Liver (tissue), 9 donors: Measurements from ENCODE around the gene SSC4D. TPM values are rescaled to one million over a fixed set of nuclear protein-coding genes. Genes with fewer than 3 reads are reported as not detected.

Experiments
- DNase-seq: peaks from one replicate; pipeline ENCODE4 v3.0.0-alpha.2; 2017; ENCODE audit warnings: low spot score
- H3K27ac ChIP-seq, 2 donors: one replicate each; pipeline ENCODE4 v1.7.0; 2013; ENCODE audit warnings: inconsistent platforms in 2 of 2, low read length in 2 of 2, control low read depth in 1 of 2, low read depth in 1 of 2, mild to moderate bottlenecking in 1 of 2
- H3K27me3 ChIP-seq, 4 donors: one replicate each; pipeline versions ENCODE4 v1.6.1 to v1.7.0; 2013; ENCODE audit warnings: low read length in 3 of 4, inconsistent platforms in 1 of 4, mild to moderate bottlenecking in 1 of 4, moderate library complexity in 1 of 4; ENCODE audit not compliant: control insufficient read depth in 4 of 4, insufficient read depth in 4 of 4
- H3K36me3 ChIP-seq, 4 donors: one replicate each; pipeline versions ENCODE4 v1.6.1 to v1.7.0; 2013; ENCODE audit warnings: low read length in 3 of 4, mild to moderate bottlenecking in 3 of 4, low read depth in 1 of 4, moderate library complexity in 1 of 4; ENCODE audit not compliant: control insufficient read depth in 4 of 4, insufficient read depth in 3 of 4
- H3K4me1 ChIP-seq, 4 donors: one replicate each; pipeline versions ENCODE4 v1.6.1 to v1.7.0; 2013; ENCODE audit warnings: low read length in 3 of 4, mild to moderate bottlenecking in 3 of 4, moderate library complexity in 1 of 4; ENCODE audit not compliant: control insufficient read depth in 4 of 4, insufficient read depth in 4 of 4
- H3K4me3 ChIP-seq, 3 donors: one replicate each; pipeline versions ENCODE4 v1.6.1 to v1.7.0; 2013; ENCODE audit warnings: low read length in 3 of 3, control low read depth in 1 of 3, low read depth in 1 of 3, mild to moderate bottlenecking in 1 of 3
- H3K9ac ChIP-seq, 2 donors: one replicate each; pipeline ENCODE4 v1.7.0; 2013; ENCODE audit warnings: low read length in 2 of 2, mild to moderate bottlenecking in 2 of 2, moderate library complexity in 2 of 2, control low read depth in 1 of 2, low read depth in 1 of 2
- H3K9me3 ChIP-seq, 4 donors: one replicate each; pipeline versions ENCODE4 v1.6.1 to v1.7.0; 2013; ENCODE audit warnings: low read length in 3 of 4; ENCODE audit not compliant: control insufficient read depth in 4 of 4
- ATF3 ChIP-seq: IDR thresholded peaks from 2 replicates; pipeline ENCODE4 v1.6.1; 2016; ENCODE audit warnings: antibody characterized with exemption
- CTCF ChIP-seq: fragments of 150-350 bp; IDR thresholded peaks from 2 replicates; pipeline ENCODE4 v1.5.1; 2017; ENCODE audit warnings: improper control_type of control experiment, low read depth, low read length; ENCODE audit not compliant: missing input control
- EGR1 ChIP-seq, 2 donors: IDR thresholded peaks; 2 replicates each; pipeline ENCODE4 v1.6.1; 2016 to 2018; ENCODE audit warnings: antibody characterized with exemption in 2 of 2, low read depth in 2 of 2
- FOXA1 ChIP-seq: IDR thresholded peaks from 2 replicates; pipeline ENCODE4 v1.6.1; 2016; ENCODE audit warnings: antibody characterized with exemption
- FOXA2 ChIP-seq: IDR thresholded peaks from 2 replicates; pipeline ENCODE4 v1.6.1; 2016; ENCODE audit warnings: antibody characterized with exemption
- GABPA ChIP-seq, 2 donors: IDR thresholded peaks in 1 of 2; conservative IDR thresholded peaks in 1 of 2; 2 replicates each; pipeline ENCODE4 v1.6.1; 2016; ENCODE audit warnings: antibody characterized with exemption in 2 of 2, mild to moderate bottlenecking in 1 of 2, moderate library complexity in 1 of 2
- HNF4A ChIP-seq, 2 donors: conservative IDR thresholded peaks; 2 replicates each; pipeline ENCODE4 v1.6.1; 2016; ENCODE audit warnings: antibody characterized with exemption in 2 of 2, mild to moderate bottlenecking in 2 of 2
- HNF4G ChIP-seq: IDR thresholded peaks from 2 replicates; pipeline ENCODE4 v1.6.1; 2016; ENCODE audit warnings: antibody characterized with exemption
- JUND ChIP-seq, 2 donors: IDR thresholded peaks; 2 replicates each; pipeline ENCODE4 v1.6.1; 2016; ENCODE audit warnings: antibody characterized with exemption in 2 of 2
- NR2F2 ChIP-seq: IDR thresholded peaks from 2 replicates; pipeline ENCODE4 v1.6.1; 2016; ENCODE audit warnings: antibody characterized with exemption
- RAD21 ChIP-seq, 2 donors: IDR thresholded peaks; 2 replicates each; pipeline ENCODE4 v1.6.1; 2016; ENCODE audit warnings: antibody characterized with exemption in 2 of 2, mild to moderate bottlenecking in 2 of 2
- REST ChIP-seq: IDR thresholded peaks from 2 replicates; pipeline ENCODE4 v1.6.1; 2016; ENCODE audit warnings: antibody characterized with exemption, mild to moderate bottlenecking
- RXRA ChIP-seq, 2 donors: IDR thresholded peaks; 2 replicates each; pipeline ENCODE4 v1.6.1; 2017 to 2018; ENCODE audit warnings: antibody characterized with exemption in 2 of 2, mild to moderate bottlenecking in 1 of 2
- SP1 ChIP-seq: IDR thresholded peaks from 2 replicates; pipeline ENCODE4 v1.6.1; 2018; ENCODE audit warnings: antibody characterized with exemption, mild to moderate bottlenecking
- TAF1 ChIP-seq: conservative IDR thresholded peaks from 2 replicates; pipeline ENCODE4 v1.6.1; 2016; ENCODE audit warnings: antibody characterized with exemption, mild to moderate bottlenecking
- YY1 ChIP-seq: IDR thresholded peaks from 2 replicates; pipeline ENCODE4 v1.6.1; 2016; ENCODE audit warnings: antibody characterized with exemption, mild to moderate bottlenecking
- ZBTB33 ChIP-seq: IDR thresholded peaks from 2 replicates; pipeline ENCODE4 v1.6.1; 2016; ENCODE audit warnings: antibody characterized with exemption
- WGBS: extraction: QIAGEN DNeasy Blood & Tissue Kit; methylation state at CpG from one replicate; pipeline ENCODE4 v1.1.7; 2013; 5-methylcytosine and 5-hydroxymethylcytosine counted together
- polyA plus RNA-seq, 2 donors: library from polyadenylated mRNA; stranded (reverse) in 1 of 2; unstranded in 1 of 2; fragments of 200-250 nt in 1 of 2; fragments of >200 nt in 1 of 2; fragmentation: Nextera tagmentation in 1 of 2; extraction: Ambion mirVana in 1 of 2; gene quantifications; one replicate each; pipeline versions ENCODE4 v1.2.1 to v1.2.3, GENCODE V29; 2013 to 2015
- total RNA-seq, 2 donors: library from RNA; depleted of rRNA; stranded (reverse); fragments of >200 nt; gene quantifications; one replicate each; pipeline ENCODE4 v1.2.3, GENCODE V29; 2014
- TF ChIP-seq, protein P1 (sequence below): IDR thresholded peaks from 2 replicates; pipeline ENCODE4 v1.6.1; 2016; ENCODE audit warnings: antibody characterized with exemption
- donor health status: healthy.
- donor health status: healthy.
- donor health status: healthy.
- donor health status: healthy.
- donor health status: healthy.

SSC4D gene
- total and polyA plus RNA-seq, 4 donors = 1.2 to 2.3 (median 1.5) TPM

DNA sequence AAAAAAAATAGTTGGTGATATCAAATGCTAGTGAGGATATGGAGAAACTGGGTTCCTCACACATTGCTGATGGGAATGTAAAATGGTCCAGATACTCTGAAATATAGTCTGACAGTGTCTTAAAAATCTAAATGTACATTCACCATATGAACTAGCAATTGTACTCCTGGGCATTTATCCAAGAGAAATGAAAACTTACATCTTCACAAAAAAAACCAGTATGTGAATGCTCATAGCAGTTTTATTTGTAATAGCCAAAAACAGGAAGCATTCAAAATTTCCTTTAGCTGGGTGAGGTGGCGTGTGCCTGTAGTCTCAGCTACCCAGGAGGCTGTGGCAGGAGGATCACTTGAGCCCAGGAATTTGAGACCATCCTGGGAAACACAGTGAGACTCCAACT, 2.1 kb upstream of the SSC4D start:
- H3K27me3 ChIP-seq = no peaks in the 10 kb centered on the region
- H3K27ac ChIP-seq = no peak overlapping the region
- TF ChIP-seq ATF3 (no peak), RXRA (IDR thresholded peaks at IDR 0.05) (no peak), HNF4G (no peak), JUND (IDR thresholded peaks at IDR 0.05) (no peak), YY1 (no peak), ZBTB33 (no peak)
- no peaks in the 10 kb centered on the region for H3K4me1 ChIP-seq
- no peaks in the 10 kb centered on the region for H3K36me3 ChIP-seq
- DNase-seq = no peak
- H3K4me3 ChIP-seq = no peak overlapping the region
- 86% methylated on average over 1 of the region's 1 CpG for WGBS
- H3K9me3 ChIP-seq = no peaks in the 10 kb centered on the region
- no peak overlapping the region for H3K9ac ChIP-seq

GRCh38 chr7:76408121-76408560, 1.4 kb downstream of the SSC4D start:
- DNase-seq = no peak
- no peaks in the 10 kb centered on the region for H3K4me1 ChIP-seq
- TF ChIP-seq FOXA1 (no peak), CTCF (no peak)
- H3K27me3 ChIP-seq = no peaks in the 10 kb centered on the region
- no peak overlapping the region for H3K4me3 ChIP-seq
- H3K36me3 ChIP-seq = no peaks in the 10 kb centered on the region
- no peaks in the 10 kb centered on the region for H3K9me3 ChIP-seq
- H3K27ac ChIP-seq = no peak overlapping the region
- H3K9ac ChIP-seq = no peak overlapping the region

GRCh38 chr7:76407718-76408117, 1.8 kb downstream of the SSC4D start:
- DNase-seq = no peak
- Histone ChIP-seq H3K27me3 (no peaks in the 10 kb centered on the region), H3K36me3 (no peaks in the 10 kb centered on the region), H3K4me3 (no peak overlapping the region), H3K27ac (no peak overlapping the region), H3K9ac (no peak overlapping the region), H3K4me1 (no peaks in the 10 kb centered on the region), H3K9me3 (no peaks in the 10 kb centered on the region)
- WGBS = 94% methylated on average over 4 of the region's 4 CpGs
- TF ChIP-seq HNF4G (no peak), NR2F2 (no peak), CTCF (no peak), TAF1 (no peak), ATF3 (no peak), FOXA1 (no peak), GABPA (IDR thresholded peaks at IDR 0.05 in 1 of 2, conservative IDR thresholded peaks at IDR 0.05 in 1 of 2) (no peak), REST (no peak), RXRA (IDR thresholded peaks at IDR 0.05) (no peak), FOXA2 (no peak), RAD21 (IDR thresholded peaks at IDR 0.05) (no peak), JUND (IDR thresholded peaks at IDR 0.05) (no peak), EGR1 (IDR thresholded peaks at IDR 0.05; ENCODE audit: low read depth in 2 of 2) (no peak), HNF4A (conservative IDR thresholded peaks at IDR 0.05) (no peak), YY1 (no peak), SP1 (no peak)
- TF ChIP-seq, protein P1, sequence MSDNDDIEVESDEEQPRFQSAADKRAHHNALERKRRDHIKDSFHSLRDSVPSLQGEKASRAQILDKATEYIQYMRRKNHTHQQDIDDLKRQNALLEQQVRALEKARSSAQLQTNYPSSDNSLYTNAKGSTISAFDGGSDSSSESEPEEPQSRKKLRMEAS = no peak
